Retinal pigment epithelial cell (primary cell): ENCODE data around the gene APBA2.

Source experiments
- DNase-seq: peaks from one replicate; pipeline ENCODE4 v3.0.0-alpha.2; 2010; ENCODE audit warnings: low read depth
- H3K4me3 ChIP-seq: 2 replicates; pipeline ENCODE4 v1.5.1; 2011; ENCODE audit warnings: mild to moderate bottlenecking, low read length, control low read depth, moderate library complexity
- CTCF ChIP-seq: conservative IDR thresholded peaks from 2 replicates; pipeline ENCODE4 v1.5.1; 2011; ENCODE audit warnings: low read depth, low read length, control low read depth, inconsistent platforms

Gene APBA2

GRCh38 chr15:28868744-28869345 lies 16.9 kb upstream of the APBA2 start:
- H3K4me3 ChIP-seq: no peak overlapping the region
- no peak for DNase-seq
- TF ChIP-seq CTCF: no peak

- H3K4me3 ChIP-seq: no peak overlapping the region
- no peak for DNase-seq
- no peak for TF ChIP-seq CTCF
Observed at GRCh38 chr15:28871168-28871567, 14.6 kb upstream of the APBA2 start.

GRCh38 chr15:28873006-28873405 lies 12.8 kb upstream of the APBA2 start:
- no peak for TF ChIP-seq CTCF
- no peak for DNase-seq
- no peak overlapping the region for H3K4me3 ChIP-seq

- peak; percentile 16 for TF ChIP-seq CTCF
- DNase-seq: no peak
- H3K4me3 ChIP-seq: no peak overlapping the region
Observed at GRCh38 chr15:28873585-28874190, 12.1 kb upstream of the APBA2 start.

GRCh38 chr15:28875461-28876000 lies 10.2 kb upstream of the APBA2 start:
- no peak overlapping the region for H3K4me3 ChIP-seq
- no peak for DNase-seq
- no peak for TF ChIP-seq CTCF

GRCh38 chr15:28876131-28876844 lies 9.5 kb upstream of the APBA2 start:
- no peak for TF ChIP-seq CTCF
- DNase-seq: no peak
- no peak overlapping the region for H3K4me3 ChIP-seq
